ENCODE measurements around the gene C10orf95.

Gene C10orf95

GRCh38 chr10:102462512-102463054 lies 11.2 kb upstream of the C10orf95 start (continued):
- no peak for TF ChIP-seq ZNF121 (tag by site-specific recombination; IDR thresholded peaks at IDR 0.05)
- TF ChIP-seq ZNF37A (tag by site-specific recombination; IDR thresholded peaks at IDR 0.05), result no peak
- 0 out of 2 replicates have a peak, but pooled peaks have one; percentile 36 for TF ChIP-seq ZBTB48 (tag by site-specific recombination; IDR thresholded peaks at IDR 0.05)
- TF ChIP-seq TCF7L2 (IDR thresholded peaks at IDR 0.05; ENCODE audit: borderline replicate concordance, low read depth, low read length), result no peak
- no peak for TF ChIP-seq ZNF558 (tag by site-specific recombination; IDR thresholded peaks at IDR 0.05)
- no peak for TF ChIP-seq KLF8 (tag by site-specific recombination; IDR thresholded peaks at IDR 0.05)
- TF ChIP-seq ZNF701 (tag by site-specific recombination; IDR thresholded peaks at IDR 0.05), result no peak
- TF ChIP-seq, protein P1, sequence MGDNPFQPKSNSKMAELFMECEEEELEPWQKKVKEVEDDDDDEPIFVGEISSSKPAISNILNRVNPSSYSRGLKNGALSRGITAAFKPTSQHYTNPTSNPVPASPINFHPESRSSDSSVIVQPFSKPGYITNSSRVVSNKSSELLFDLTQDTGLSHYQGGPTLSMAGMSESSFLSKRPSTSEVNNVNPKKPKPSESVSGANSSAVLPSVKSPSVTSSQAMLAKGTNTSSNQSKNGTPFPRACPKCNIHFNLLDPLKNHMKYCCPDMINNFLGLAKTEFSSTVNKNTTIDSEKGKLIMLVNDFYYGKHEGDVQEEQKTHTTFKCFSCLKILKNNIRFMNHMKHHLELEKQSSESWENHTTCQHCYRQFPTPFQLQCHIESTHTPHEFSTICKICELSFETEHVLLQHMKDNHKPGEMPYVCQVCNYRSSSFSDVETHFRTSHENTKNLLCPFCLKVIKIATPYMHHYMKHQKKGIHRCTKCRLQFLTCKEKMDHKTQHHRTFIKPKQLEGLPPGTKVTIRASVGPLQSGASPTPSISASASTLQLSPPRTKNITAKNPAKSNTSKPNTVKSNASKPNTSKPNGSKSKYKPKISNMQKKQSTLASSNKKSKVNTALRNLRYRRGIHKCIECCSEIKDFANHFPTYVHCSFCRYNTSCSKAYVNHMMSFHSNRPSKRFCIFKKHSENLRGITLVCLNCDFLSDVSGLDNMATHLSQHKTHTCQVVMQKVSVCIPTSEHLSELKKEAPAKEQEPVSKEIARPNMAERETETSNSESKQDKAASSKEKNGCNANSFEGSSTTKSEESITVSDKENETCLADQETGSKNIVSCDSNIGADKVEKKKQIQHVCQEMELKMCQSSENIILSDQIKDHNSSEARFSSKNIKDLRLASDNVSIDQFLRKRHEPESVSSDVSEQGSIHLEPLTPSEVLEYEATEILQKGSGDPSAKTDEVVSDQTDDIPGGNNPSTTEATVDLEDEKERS (tag by site-specific recombination; IDR thresholded peaks at IDR 0.05), result no peak
- TF ChIP-seq ZNF670 (tag by site-specific recombination; IDR thresholded peaks at IDR 0.05; ENCODE audit: low read depth), result no peak
- peak; percentile 91 for TF ChIP-seq SCRT2 (tag by site-specific recombination; IDR thresholded peaks at IDR 0.05)
- peak; percentile 87 for TF ChIP-seq SCRT1 (tag by site-specific recombination; IDR thresholded peaks at IDR 0.05; ENCODE audit: borderline replicate concordance)
- TF ChIP-seq REPIN1 (tag by site-specific recombination; IDR thresholded peaks at IDR 0.05; ENCODE audit: low read depth), result no peak
- no peak for TF ChIP-seq ZNF26 (tag by site-specific recombination; IDR thresholded peaks at IDR 0.05)
- no peak for TF ChIP-seq MEIS1 (CRISPR knock-in tag; IDR thresholded peaks at IDR 0.05; ENCODE audit: borderline replicate concordance)
- TF ChIP-seq ZBTB1 (tag by site-specific recombination; IDR thresholded peaks at IDR 0.05), result no peak

- CTCF ChIA-PET, result interaction anchor here (0.6 to 3.9 kb wide), 12 partner anchors 9 to 231 kb away, joined by 3 to 17 read pairs (median 4); partner anchors contain the start of gene SUFU
- POLR2A ChIA-PET, result interaction anchor here (0.5 to 4.6 kb wide), 10 partner anchors 10 to 403 kb away, joined by 3 to 39 read pairs (median 5); partner anchors contain the start of genes C10orf95, CUEDC2, FBXL15 and NFKB2
- peak overlapping the region; percentile 21 for H3K4me3 ChIP-seq (ENCODE audit: low read depth, low read length)
- 0 out of 2 replicates have a peak, but pooled peaks cover 2% of the 10 kb centered on the region for H3K4me1 ChIP-seq (ENCODE audit: control insufficient read depth, insufficient read depth, low read length)
- no peak overlapping the region; the same call in 1 of the 2 replicates for H3K27ac ChIP-seq (ENCODE audit: extremely low read depth, low read depth, low read length)
- H3K9me3 ChIP-seq (ENCODE audit: control insufficient read depth, insufficient read depth, low read depth, low read length), result no peaks in the 10 kb centered on the region
- peaks cover 0 to 2% of the 10 kb centered on the region in 2 experiments; a peak in 2 of 3 replicates for H3K36me3 ChIP-seq (ENCODE audit: control insufficient read depth in 2 of 2, insufficient read depth in 1 of 2, low read length in 2 of 2)
- peak; percentile 97 for TF ChIP-seq SCRT1 (tag by site-specific recombination; IDR thresholded peaks at IDR 0.05; ENCODE audit: borderline replicate concordance)
- TF ChIP-seq TSHZ1 (tag by site-specific recombination; IDR thresholded peaks at IDR 0.05; ENCODE audit: borderline replicate concordance), result no peak
- no peak for TF ChIP-seq ZNF169 (tag by site-specific recombination; IDR thresholded peaks at IDR 0.05)
- no peak for TF ChIP-seq ZNF138 (tag by site-specific recombination; IDR thresholded peaks at IDR 0.05; ENCODE audit: borderline replicate concordance)
- TF ChIP-seq ZNF623 (tag by site-specific recombination; IDR thresholded peaks at IDR 0.05), result no peak
- TF ChIP-seq ZNF16 (tag by site-specific recombination; IDR thresholded peaks at IDR 0.05; ENCODE audit: low read depth), result no peak
- peak; percentile 75; the same call in 1 of the 2 replicates for TF ChIP-seq YY2 (tag by site-specific recombination; IDR thresholded peaks at IDR 0.05)
- no peak for TF ChIP-seq ZFP3 (tag by site-specific recombination; IDR thresholded peaks at IDR 0.05; ENCODE audit: low read depth)
- TF ChIP-seq OVOL3 (tag by site-specific recombination; IDR thresholded peaks at IDR 0.05), result 0 out of 2 replicates have a peak, but pooled peaks have one; percentile 39
- TF ChIP-seq ZNF777 (tag by site-specific recombination; IDR thresholded peaks at IDR 0.05; ENCODE audit: borderline replicate concordance), result 0 out of 2 replicates have a peak, but pooled peaks have one; percentile 44
- TF ChIP-seq ZNF239 (tag by site-specific recombination; IDR thresholded peaks at IDR 0.05), result no peak
- peak; percentile 54; the same call in 1 of the 2 replicates for TF ChIP-seq ZFHX2 (tag by site-specific recombination; conservative IDR thresholded peaks at IDR 0.05)
- TF ChIP-seq ZXDB (tag by site-specific recombination; IDR thresholded peaks at IDR 0.05), result peak; percentile 88
- no peak for TF ChIP-seq ZNF223 (tag by site-specific recombination; IDR thresholded peaks at IDR 0.05)
- TF ChIP-seq ZNF37A (tag by site-specific recombination; IDR thresholded peaks at IDR 0.05), result no peak
These were observed 10.1 kb upstream of the C10orf95 start for GRCh38 chr10:102461187-102462054.
